SK-N-SH (cell line): ENCODE measurements around the gene SRP14. TPM values are rescaled to one million over a fixed set of nuclear protein-coding genes. Genes with fewer than 3 reads are reported as not detected.
A peak's percentile ranks its signal among the peaks of the same experiment; 100 is the strongest.

Experiments used
- CTCF ChIA-PET: fragments of 300-600, 350-600 bp; formaldehyde crosslinking; extraction: SDS; loops from one replicate; lab custom pipeline; 2021; lab: Yijun Ruan, JAX
- POLR2A ChIA-PET: fragments of 350-600 bp; sonication (Branson Sonifier 250); formaldehyde crosslinking; extraction: SDS; loops from one replicate; lab custom pipeline; 2020; ENCODE audit warnings: antibody characterized with exemption, inconsistent platforms; lab: Yijun Ruan, JAX
- DNase-seq: peaks from one replicate; pipeline ENCODE4 v3.0.0; 2012
- H2AFZ ChIP-seq: fragments of 200-600 bp; sonication (generic); 2 replicates; pipeline ENCODE4 v1.8.1; 2016; ENCODE audit warnings: antibody characterized with exemption, mild to moderate bottlenecking, low read depth
- H3F3A ChIP-seq: fragments of 200-600 bp; sonication (generic); replicated peaks from 2 replicates; pipeline ENCODE3; 2016; ENCODE audit warnings: antibody characterized with exemption, mild to moderate bottlenecking; ENCODE audit not compliant: insufficient read depth
- H3K27ac ChIP-seq, 2 experiments: fragments of 200-500 bp in 1 of 2; fragments of 200-600 bp in 1 of 2; sonication (Bioruptor generic) in 1 of 2; sonication (generic), shearing (Covaris generic) in 1 of 2; 2 replicates each; pipeline versions ENCODE4 v1.5.1 to v1.6.1; 2014 to 2016; ENCODE audit warnings: low read depth in 2 of 2, inconsistent platforms in 1 of 2, low read length in 1 of 2, mild to moderate bottlenecking in 1 of 2, mixed read lengths in 1 of 2
- H3K27me3 ChIP-seq: fragments of 200-600 bp; sonication (generic), shearing (Covaris generic); 2 replicates; pipeline ENCODE4 v1.6.1; 2016; ENCODE audit warnings: mixed run types; ENCODE audit not compliant: insufficient read depth
- H3K36me3 ChIP-seq, 2 experiments: fragments of 200-500 bp in 1 of 2; fragments of 200-600 bp in 1 of 2; sonication (Bioruptor generic) in 1 of 2; sonication (generic) in 1 of 2; replicated peaks in 1 of 2; 2 replicates each; pipeline versions ENCODE3 to v1.5.1; 2014 to 2016; ENCODE audit warnings: low read length in 1 of 2, mild to moderate bottlenecking in 1 of 2; ENCODE audit not compliant: insufficient read depth in 2 of 2, control insufficient read depth in 1 of 2
- H3K4me1 ChIP-seq, 2 experiments: fragments of 200-500 bp in 1 of 2; fragments of 200-600 bp in 1 of 2; sonication (Bioruptor generic) in 1 of 2; sonication (generic), shearing (Covaris generic) in 1 of 2; 2 replicates each; pipeline versions ENCODE4 v1.5.1 to v1.6.1; 2014 to 2016; ENCODE audit warnings: low read depth in 1 of 2, low read length in 1 of 2, mixed run types in 1 of 2; ENCODE audit not compliant: insufficient read depth in 2 of 2, control insufficient read depth in 1 of 2
- H3K4me2 ChIP-seq: fragments of 200-600 bp; sonication (generic), shearing (Covaris generic); 2 replicates; pipeline ENCODE4 v1.6.1; 2017; ENCODE audit warnings: mixed run types
- H3K4me3 ChIP-seq, 2 experiments: fragments of 200-500 bp in 1 of 2; fragments of 200-600 bp in 1 of 2; sonication (Bioruptor generic) in 1 of 2; sonication (generic), shearing (Covaris generic) in 1 of 2; 2 replicates each; pipeline versions ENCODE4 v1.5.1 to v1.8.1; 2014 to 2016; ENCODE audit warnings: low read depth in 2 of 2, inconsistent platforms in 1 of 2, low read length in 1 of 2, mild to moderate bottlenecking in 1 of 2, mixed read lengths in 1 of 2, moderate library complexity in 1 of 2
- H3K79me2 ChIP-seq: fragments of 200-600 bp; sonication (generic); 2 replicates; pipeline ENCODE4 v1.8.1; 2017; ENCODE audit warnings: mild to moderate bottlenecking; ENCODE audit not compliant: insufficient read depth
- H3K9ac ChIP-seq: fragments of 200-600 bp; sonication (generic); 2 replicates; pipeline ENCODE4 v1.6.1; 2017; ENCODE audit warnings: mixed run types
- H3K9me2 ChIP-seq: fragments of 200-600 bp; sonication (generic); 2 replicates; pipeline ENCODE4 v1.6.1; 2017; ENCODE audit warnings: mixed run types
- H3K9me3 ChIP-seq: fragments of 200-600 bp; sonication (generic); 2 replicates; pipeline ENCODE4 v1.6.1; 2017; ENCODE audit warnings: mixed run types, mild to moderate bottlenecking, moderate library complexity
- H4K20me1 ChIP-seq: fragments of 200-600 bp; sonication (generic); 2 replicates; pipeline ENCODE4 v1.6.1; 2017; ENCODE audit warnings: mild to moderate bottlenecking, mixed run types; ENCODE audit not compliant: insufficient read depth
- CHD2 ChIP-seq: fragments of 150-350 bp; IDR thresholded peaks from 2 replicates; pipeline ENCODE4 v1.6.1; 2018; ENCODE audit warnings: low read length; ENCODE audit not compliant: partially characterized antibody
- EP300 ChIP-seq, 2 experiments: IDR thresholded peaks; 2 replicates each; pipeline versions ENCODE4 v1.4.0 to v1.6.1; 2012; ENCODE audit warnings: borderline replicate concordance in 1 of 2, low read depth in 1 of 2, low read length in 1 of 2
- FOXJ3 ChIP-seq: sonication (generic); formaldehyde crosslinking; IDR thresholded peaks from 2 replicates; pipeline ENCODE4 v1.5.1; 2020; ENCODE audit warnings: mild to moderate bottlenecking, missing genetic modification reagents
- GABPA ChIP-seq: IDR thresholded peaks from 2 replicates; pipeline ENCODE4 v1.4.0; 2012; ENCODE audit warnings: low read depth, mild to moderate bottlenecking
- GATA2 ChIP-seq: sonication (generic); formaldehyde crosslinking; IDR thresholded peaks from 2 replicates; pipeline ENCODE4 v1.5.0; 2020; ENCODE audit warnings: mild to moderate bottlenecking, missing genetic modification reagents
- JUND ChIP-seq: IDR thresholded peaks from 2 replicates; pipeline ENCODE4 v1.4.0; 2012
- MXI1 ChIP-seq: IDR thresholded peaks from 2 replicates; pipeline ENCODE4 v1.6.1; 2012; ENCODE audit warnings: mild to moderate bottlenecking, low read depth, low read length, improper control_type of control experiment
- NRF1 ChIP-seq: IDR thresholded peaks from 2 replicates; pipeline ENCODE4 v1.6.1; 2012; ENCODE audit warnings: low read depth, mild to moderate bottlenecking, low read length
- POLR2AphosphoS5 ChIP-seq: IDR thresholded peaks from 2 replicates; pipeline ENCODE4 v1.6.1; 2012; ENCODE audit warnings: low read depth, low read length
- RAD21 ChIP-seq: IDR thresholded peaks from 2 replicates; pipeline ENCODE4 v1.6.1; 2012; ENCODE audit warnings: mild to moderate bottlenecking, low read length
- RCOR1 ChIP-seq: fragments of 150-350 bp; IDR thresholded peaks from 2 replicates; pipeline ENCODE4 v1.6.1; 2017; ENCODE audit warnings: antibody characterized with exemption, low read length
- RFX5 ChIP-seq: IDR thresholded peaks from 2 replicates; pipeline ENCODE4 v1.6.1; 2012; ENCODE audit warnings: mild to moderate bottlenecking, improper control_type of control experiment, low read length
- SMC3 ChIP-seq: IDR thresholded peaks from 2 replicates; pipeline ENCODE4 v1.6.1; 2012; ENCODE audit warnings: low read depth, low read length, improper control_type of control experiment
- WGBS: methylation state at CpG from one replicate; pipeline ENCODE4 v1.1.6; 2017; ENCODE audit warnings: low lambda C conversion rate; 5-methylcytosine and 5-hydroxymethylcytosine counted together
- polyA plus RNA-seq, 3 experiments: library from polyadenylated mRNA; depleted of rRNA; stranded (reverse); fragments of >200 nt; gene quantifications; 2 replicates each; pipeline ENCODE4 v1.2.3, GENCODE V29; 2012
- TF ChIP-seq, protein P1 (sequence below): IDR thresholded peaks from 2 replicates; pipeline ENCODE4 v1.4.0; 2012; ENCODE audit warnings: low read depth
- TF ChIP-seq, protein P2 (sequence below): IDR thresholded peaks from 2 replicates; pipeline ENCODE4 v1.4.0; 2012; ENCODE audit warnings: low read depth, borderline replicate concordance
- TF ChIP-seq, protein P3 (sequence below): IDR thresholded peaks from 2 replicates; pipeline ENCODE4; 2012

The SRP14 gene
- polyA plus RNA-seq, 1 of the 3 experiments (the other 2 are of a cell fraction), result 489 TPM

DNA sequence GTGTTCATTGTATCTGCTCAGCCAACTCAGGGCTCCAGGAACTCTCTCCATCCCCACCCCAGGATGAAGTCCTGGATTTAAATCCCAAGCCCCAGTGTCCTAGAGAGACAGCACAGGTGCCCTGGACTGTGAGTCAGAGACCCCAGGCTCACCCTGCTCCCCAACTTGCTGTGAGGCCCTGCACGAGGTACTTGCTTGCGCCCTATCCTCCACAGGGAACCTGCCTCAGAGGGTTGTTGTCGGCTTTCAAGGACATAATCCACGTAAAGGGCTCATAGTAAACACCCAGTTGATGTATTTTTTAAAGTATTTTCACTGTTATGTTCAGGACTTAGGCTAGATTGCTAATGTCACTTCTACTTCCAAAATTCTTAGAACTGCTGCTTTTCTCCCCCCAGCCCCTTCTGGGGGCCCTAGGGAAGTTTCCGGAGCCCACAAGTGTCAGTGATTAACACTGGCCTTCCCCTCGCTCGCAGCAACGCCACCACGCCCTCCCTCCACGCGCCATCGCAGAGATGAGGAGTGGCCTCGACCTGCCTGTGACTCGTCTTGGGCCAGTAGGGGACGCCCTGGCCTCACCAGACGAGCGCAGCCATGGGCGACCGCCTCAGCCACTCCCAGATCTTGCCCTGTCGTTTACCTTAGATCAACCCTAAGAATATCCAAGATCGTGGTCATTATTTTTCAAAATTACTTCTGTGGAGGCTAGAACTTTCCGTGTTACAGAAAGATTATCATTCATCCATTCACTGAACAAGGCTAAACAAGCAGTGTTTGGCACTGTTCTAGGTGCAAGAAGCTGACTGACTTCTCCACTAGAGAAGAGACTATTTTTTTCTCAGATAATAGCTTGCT lies 6.0 kb upstream of the SRP14 start (continued):
- TF ChIP-seq, protein P1, sequence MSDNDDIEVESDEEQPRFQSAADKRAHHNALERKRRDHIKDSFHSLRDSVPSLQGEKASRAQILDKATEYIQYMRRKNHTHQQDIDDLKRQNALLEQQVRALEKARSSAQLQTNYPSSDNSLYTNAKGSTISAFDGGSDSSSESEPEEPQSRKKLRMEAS, result peak; percentile 69
- TF ChIP-seq RCOR1, result peak; percentile 72

DNA sequence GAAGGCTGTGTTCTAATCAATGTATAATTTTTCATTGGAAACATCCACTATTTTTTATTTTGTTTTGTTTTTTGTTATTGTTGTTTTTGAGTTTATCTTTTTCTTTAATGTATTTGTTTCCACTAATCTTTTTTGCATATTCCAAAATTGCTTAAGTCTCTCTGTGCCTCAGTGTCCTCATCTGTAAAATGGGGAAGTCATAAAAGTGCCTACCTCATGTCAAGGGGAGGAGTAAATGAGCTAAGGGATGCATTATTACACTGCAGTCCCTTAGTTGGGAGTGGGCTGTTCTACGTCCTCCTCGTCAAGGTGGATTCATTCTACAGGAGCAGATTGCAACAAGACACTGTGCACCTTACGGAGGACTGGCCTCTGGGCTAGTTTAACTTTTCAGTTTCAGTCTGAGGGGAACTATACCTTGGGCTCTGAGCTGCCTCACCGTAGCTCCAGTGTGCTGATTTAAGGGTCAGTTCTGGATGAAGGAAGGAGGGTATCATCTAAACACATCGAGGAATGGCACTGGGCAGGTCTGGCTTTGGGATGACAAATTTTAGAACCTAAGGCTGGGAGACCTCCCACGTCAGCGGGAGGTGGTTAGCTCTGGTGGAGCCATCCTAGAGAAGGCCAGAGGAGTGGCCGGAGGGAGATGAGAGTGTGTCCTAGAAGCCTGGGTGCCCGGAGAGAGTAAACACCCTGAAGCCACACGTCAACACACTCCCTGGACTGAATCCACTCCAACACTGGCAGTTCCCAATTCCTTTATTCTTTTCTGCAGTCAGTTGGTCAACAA lies 5.1 kb upstream of the SRP14 start:
- POLR2A ChIA-PET, result no interaction called here
- no peak for DNase-seq

DNA sequence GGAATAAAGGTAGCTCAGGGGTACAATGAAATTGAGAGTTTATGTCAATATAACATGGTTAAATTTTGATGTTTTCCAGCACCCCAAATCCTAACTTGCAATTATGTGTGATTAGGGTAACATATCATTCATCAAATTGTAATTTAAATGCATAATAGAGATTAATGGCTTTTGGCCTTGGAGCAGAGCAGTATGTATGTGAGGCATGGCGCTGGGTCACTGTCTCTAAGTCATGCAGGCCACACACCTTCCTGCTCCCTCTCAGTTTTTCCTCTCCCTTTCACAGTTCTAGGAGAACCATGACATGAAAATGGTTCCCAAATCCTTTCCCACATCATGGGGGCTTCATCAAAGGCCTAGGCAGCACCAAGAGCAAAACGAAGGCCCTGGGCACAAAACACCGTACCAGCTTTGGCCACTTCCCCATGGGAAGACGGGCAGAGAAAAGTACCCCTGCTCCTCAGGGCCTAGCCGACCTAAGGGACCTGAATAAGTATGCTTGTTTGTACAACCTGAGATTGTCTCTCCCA lies 3.9 kb upstream of the SRP14 start:
- Histone ChIP-seq H3K9ac (no peak overlapping the region), H2AFZ (no peak overlapping the region), H3K4me3 (no peak overlapping the region), H3K27me3 (no peaks in the 10 kb centered on the region), H3K9me2 (no peaks in the 10 kb centered on the region), H3K79me2 (peaks cover 26% of the 10 kb centered on the region), H3K27ac (peak overlapping the region in 1 of 2 experiments; percentile 47; a peak in 1 of 4 replicates), H3K36me3 (peaks cover 0 to under 1% of the 10 kb centered on the region in 2 experiments), H3K4me1 (peaks cover 25 to 26% of the 10 kb centered on the region in 2 experiments), H3K9me3 (no peaks in the 10 kb centered on the region), H3K4me2 (no peak overlapping the region), H3F3A (peaks cover 11% of the 10 kb centered on the region), H4K20me1 (no peaks in the 10 kb centered on the region)
- no peak for DNase-seq
- ChIA-PET CTCF (interaction anchor here (1.0 to 8.5 kb wide), 6 partner anchors 23 to 236 kb away, joined by 3 to 153 read pairs (median 9); partner anchors contain the start of gene BMF), POLR2A (no interaction called here)
- TF ChIP-seq MXI1 (no peak), GABPA (no peak), SMC3 (no peak), POLR2AphosphoS5 (no peak), JUND (no peak), GATA2 (no peak), CHD2 (no peak), RAD21 (no peak), EP300 (IDR thresholded peaks at IDR 0.05; ENCODE audit: borderline replicate concordance in 1 of 2, low read depth in 1 of 2, low read length in 1 of 2) (no peak), RFX5 (no peak)
- TF ChIP-seq, protein P2, sequence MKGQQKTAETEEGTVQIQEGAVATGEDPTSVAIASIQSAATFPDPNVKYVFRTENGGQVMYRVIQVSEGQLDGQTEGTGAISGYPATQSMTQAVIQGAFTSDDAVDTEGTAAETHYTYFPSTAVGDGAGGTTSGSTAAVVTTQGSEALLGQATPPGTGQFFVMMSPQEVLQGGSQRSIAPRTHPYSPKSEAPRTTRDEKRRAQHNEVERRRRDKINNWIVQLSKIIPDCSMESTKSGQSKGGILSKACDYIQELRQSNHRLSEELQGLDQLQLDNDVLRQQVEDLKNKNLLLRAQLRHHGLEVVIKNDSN, result no peak
- TF ChIP-seq, protein P3, sequence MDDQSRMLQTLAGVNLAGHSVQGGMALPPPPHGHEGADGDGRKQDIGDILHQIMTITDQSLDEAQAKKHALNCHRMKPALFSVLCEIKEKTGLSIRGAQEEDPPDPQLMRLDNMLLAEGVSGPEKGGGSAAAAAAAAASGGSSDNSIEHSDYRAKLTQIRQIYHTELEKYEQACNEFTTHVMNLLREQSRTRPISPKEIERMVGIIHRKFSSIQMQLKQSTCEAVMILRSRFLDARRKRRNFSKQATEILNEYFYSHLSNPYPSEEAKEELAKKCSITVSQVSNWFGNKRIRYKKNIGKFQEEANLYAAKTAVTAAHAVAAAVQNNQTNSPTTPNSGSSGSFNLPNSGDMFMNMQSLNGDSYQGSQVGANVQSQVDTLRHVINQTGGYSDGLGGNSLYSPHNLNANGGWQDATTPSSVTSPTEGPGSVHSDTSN, result no peak
- TF ChIP-seq, protein P1, result no peak
- WGBS, result 96% methylated on average over 5 of the region's 5 CpGs

More for the DNA sequence above, 5.1 kb upstream of the SRP14 start:
- Histone ChIP-seq H4K20me1 (no peaks in the 10 kb centered on the region), H3K36me3 (no peaks in the 10 kb centered on the region), H3K4me3 (no peak overlapping the region), H3K4me1 (peaks cover 24 to 29% of the 10 kb centered on the region in 2 experiments), H3F3A (peaks cover 11% of the 10 kb centered on the region), H3K27ac (no peak overlapping the region; a peak in 1 of 4 replicates), H3K9me2 (no peaks in the 10 kb centered on the region), H3K4me2 (no peak overlapping the region), H3K27me3 (no peaks in the 10 kb centered on the region), H3K9me3 (no peaks in the 10 kb centered on the region), H3K79me2 (peaks cover 14% of the 10 kb centered on the region), H2AFZ (peak overlapping the region; percentile 82; the same call in 1 of the 2 replicates), H3K9ac (no peak overlapping the region; the same call in 1 of the 2 replicates)
- no peak for TF ChIP-seq EP300 (IDR thresholded peaks at IDR 0.05; ENCODE audit: borderline replicate concordance in 1 of 2, low read depth in 1 of 2, low read length in 1 of 2)
- TF ChIP-seq MXI1, result no peak
- no peak for TF ChIP-seq FOXJ3 (CRISPR knock-in tag)
- TF ChIP-seq NRF1, result no peak
- no peak for TF ChIP-seq RAD21
- TF ChIP-seq SMC3, result no peak
- WGBS, result 86% methylated on average over 10 of the region's 10 CpGs
- CTCF ChIA-PET, result interaction anchor here (0.8 to 8.5 kb wide), 11 partner anchors 11 to 235 kb away, joined by 3 to 153 read pairs (median 4); partner anchors contain the start of gene BMF
